ENCODE measurements around the gene TRIM2.

Gene TRIM2

GRCh38 chr4:153204247-153204671, at the start of gene TRIM2:
TRIM2 (plus strand) TSS chr4:153204443; CDS start chr4:153204531, 88 bp downstream.
- H3K4me3 ChIP-seq (replicated peaks; ENCODE audit: low read depth, low read length), result no peak within 1 kb of the TSS

DNA sequence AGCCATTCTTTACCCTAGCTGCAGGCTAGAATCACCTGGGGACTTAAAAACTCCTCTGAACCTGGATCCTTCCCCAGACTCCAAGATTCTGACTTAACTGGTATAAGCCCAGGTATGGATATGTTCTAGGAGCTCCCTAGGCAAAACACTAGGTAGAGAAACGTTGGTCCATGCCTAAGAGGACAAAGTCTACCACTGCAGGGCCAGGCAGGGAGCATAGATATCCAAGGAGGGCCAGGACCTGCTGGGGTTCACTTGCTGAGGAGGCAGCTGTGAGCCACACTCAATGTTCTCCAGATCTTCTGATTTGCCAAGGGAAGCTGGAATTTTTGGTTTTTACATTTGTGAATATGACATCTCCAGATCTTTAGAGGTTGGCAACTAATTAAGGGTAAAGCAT, 48.6 kb upstream of the TRIM2 start:
- TF ChIP-seq, protein P1, sequence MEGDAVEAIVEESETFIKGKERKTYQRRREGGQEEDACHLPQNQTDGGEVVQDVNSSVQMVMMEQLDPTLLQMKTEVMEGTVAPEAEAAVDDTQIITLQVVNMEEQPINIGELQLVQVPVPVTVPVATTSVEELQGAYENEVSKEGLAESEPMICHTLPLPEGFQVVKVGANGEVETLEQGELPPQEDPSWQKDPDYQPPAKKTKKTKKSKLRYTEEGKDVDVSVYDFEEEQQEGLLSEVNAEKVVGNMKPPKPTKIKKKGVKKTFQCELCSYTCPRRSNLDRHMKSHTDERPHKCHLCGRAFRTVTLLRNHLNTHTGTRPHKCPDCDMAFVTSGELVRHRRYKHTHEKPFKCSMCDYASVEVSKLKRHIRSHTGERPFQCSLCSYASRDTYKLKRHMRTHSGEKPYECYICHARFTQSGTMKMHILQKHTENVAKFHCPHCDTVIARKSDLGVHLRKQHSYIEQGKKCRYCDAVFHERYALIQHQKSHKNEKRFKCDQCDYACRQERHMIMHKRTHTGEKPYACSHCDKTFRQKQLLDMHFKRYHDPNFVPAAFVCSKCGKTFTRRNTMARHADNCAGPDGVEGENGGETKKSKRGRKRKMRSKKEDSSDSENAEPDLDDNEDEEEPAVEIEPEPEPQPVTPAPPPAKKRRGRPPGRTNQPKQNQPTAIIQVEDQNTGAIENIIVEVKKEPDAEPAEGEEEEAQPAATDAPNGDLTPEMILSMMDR (IDR thresholded peaks at IDR 0.05; ENCODE audit: insufficient read depth, low read length, poor library complexity, severe bottlenecking), result no peak
- Histone ChIP-seq H3K27me3 (replicated peaks; ENCODE audit: control insufficient read depth, insufficient read depth, low read length) (no peaks in the 10 kb centered on the region), H3K36me3 (ENCODE audit: control insufficient read depth, insufficient read depth, low read length) (no peaks in the 10 kb centered on the region), H3K4me3 (replicated peaks; ENCODE audit: low read depth, low read length) (no peak overlapping the region)
- DNase-seq (ENCODE audit: extremely low read depth, insufficient read length), result no peak

More at GRCh38 chr4:153204247-153204671, at the start of gene TRIM2:
- H3K36me3 ChIP-seq (ENCODE audit: control insufficient read depth, insufficient read depth, low read length), result no peaks in the 10 kb centered on the region
- no peak for DNase-seq (ENCODE audit: extremely low read depth, insufficient read length)
- TF ChIP-seq, protein P1 (IDR thresholded peaks at IDR 0.05; ENCODE audit: insufficient read depth, low read length, poor library complexity, severe bottlenecking), result no peak
- no peaks in the 10 kb centered on the region for H3K27me3 ChIP-seq (replicated peaks; ENCODE audit: control insufficient read depth, insufficient read depth, low read length)

DNA sequence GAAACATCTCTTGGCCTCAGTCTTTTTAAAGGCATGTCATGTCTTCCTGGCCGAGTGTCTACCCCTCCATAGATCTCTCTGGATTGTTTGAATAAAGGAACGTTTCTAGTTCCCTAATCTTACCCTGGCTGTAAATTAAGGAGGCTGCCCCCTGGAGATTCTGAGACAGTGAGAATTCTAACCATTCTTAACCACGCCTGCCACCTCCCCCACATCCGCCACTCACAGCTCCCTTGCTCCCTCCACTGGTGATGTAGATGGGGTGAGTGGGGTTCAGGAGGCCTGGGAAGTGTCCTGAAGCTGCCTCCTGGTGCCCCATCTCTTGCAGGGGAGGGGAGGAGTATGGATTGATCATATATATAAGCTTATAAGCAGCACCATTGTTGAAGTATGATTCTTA, 48.0 kb upstream of the TRIM2 start:
- no peaks in the 10 kb centered on the region for H3K27me3 ChIP-seq (replicated peaks; ENCODE audit: control insufficient read depth, insufficient read depth, low read length)
- no peak for DNase-seq (ENCODE audit: extremely low read depth, insufficient read length)

DNA sequence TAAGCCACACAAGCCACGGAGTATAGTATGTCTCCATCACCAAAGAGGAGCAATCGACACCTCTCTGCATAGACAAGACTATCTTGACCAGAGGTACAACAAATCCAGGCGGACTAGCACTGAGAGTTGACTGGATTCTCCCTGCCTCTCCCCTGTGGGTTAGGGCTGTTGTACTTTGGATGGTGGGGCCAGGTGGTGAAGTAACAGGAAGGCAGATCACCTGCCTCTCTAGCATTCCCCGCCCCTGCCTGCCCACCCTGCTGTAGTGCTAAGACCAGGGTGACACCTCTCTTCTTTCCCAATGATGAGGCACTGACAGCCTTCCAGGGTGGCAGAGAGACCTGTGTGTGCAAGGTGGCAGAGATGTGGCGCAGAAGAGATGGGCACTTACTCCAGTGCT, 47.5 kb upstream of the TRIM2 start:
- no peaks in the 10 kb centered on the region for H3K36me3 ChIP-seq (ENCODE audit: control insufficient read depth, insufficient read depth, low read length)
- DNase-seq (ENCODE audit: extremely low read depth, insufficient read length), result no peak
- no peak overlapping the region for H3K4me3 ChIP-seq (replicated peaks; ENCODE audit: low read depth, low read length)
- H3K27me3 ChIP-seq (replicated peaks; ENCODE audit: control insufficient read depth, insufficient read depth, low read length), result no peaks in the 10 kb centered on the region
- TF ChIP-seq, protein P1 (IDR thresholded peaks at IDR 0.05; ENCODE audit: insufficient read depth, low read length, poor library complexity, severe bottlenecking), result no peak

More for the DNA sequence above, 48.0 kb upstream of the TRIM2 start:
- TF ChIP-seq, protein P1 (IDR thresholded peaks at IDR 0.05; ENCODE audit: insufficient read depth, low read length, poor library complexity, severe bottlenecking), result peak; percentile 70
- H3K36me3 ChIP-seq (ENCODE audit: control insufficient read depth, insufficient read depth, low read length), result no peaks in the 10 kb centered on the region
- H3K4me3 ChIP-seq (replicated peaks; ENCODE audit: low read depth, low read length), result no peak overlapping the region

DNA sequence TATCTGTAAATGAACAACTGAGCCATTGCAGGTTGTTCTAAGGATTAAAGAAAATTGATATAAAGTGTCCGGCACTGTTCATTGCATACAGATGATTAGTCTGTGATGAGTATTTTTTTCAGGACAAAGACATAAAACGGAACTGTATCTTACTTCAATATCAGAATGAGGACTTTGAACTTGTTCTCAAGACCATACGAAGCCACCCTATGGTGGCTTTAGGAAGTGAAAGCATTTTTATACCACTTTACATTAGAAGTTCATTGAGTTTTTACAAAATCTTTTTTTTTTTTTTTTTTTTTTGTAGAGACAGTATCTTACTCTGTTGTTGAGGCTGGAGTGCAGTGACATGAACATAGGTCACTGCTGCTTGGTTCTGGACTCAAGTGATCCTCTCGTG, 45.2 kb upstream of the TRIM2 start:
- Histone ChIP-seq H3K4me3 (replicated peaks; ENCODE audit: low read depth, low read length) (no peak overlapping the region), H3K36me3 (ENCODE audit: control insufficient read depth, insufficient read depth, low read length) (no peaks in the 10 kb centered on the region), H3K27me3 (replicated peaks; ENCODE audit: control insufficient read depth, insufficient read depth, low read length) (no peaks in the 10 kb centered on the region; the same call in 1 of the 2 replicates)
- TF ChIP-seq, protein P1 (IDR thresholded peaks at IDR 0.05; ENCODE audit: insufficient read depth, low read length, poor library complexity, severe bottlenecking), result peak; percentile 26
- DNase-seq (ENCODE audit: extremely low read depth, insufficient read length), result no peak

GRCh38 chr4:153159728-153160221, 44.5 kb upstream of the TRIM2 start:
- H3K4me3 ChIP-seq (replicated peaks; ENCODE audit: low read depth, low read length), result no peak overlapping the region

More at GRCh38 chr4:153159728-153160221, 44.5 kb upstream of the TRIM2 start:
- Histone ChIP-seq H3K27me3 (replicated peaks; ENCODE audit: control insufficient read depth, insufficient read depth, low read length) (no peaks in the 10 kb centered on the region; the same call in 1 of the 2 replicates), H3K36me3 (ENCODE audit: control insufficient read depth, insufficient read depth, low read length) (no peaks in the 10 kb centered on the region)
- TF ChIP-seq, protein P1 (IDR thresholded peaks at IDR 0.05; ENCODE audit: insufficient read depth, low read length, poor library complexity, severe bottlenecking), result no peak
- DNase-seq (ENCODE audit: extremely low read depth, insufficient read length), result no peak
